Measurements from ENCODE around the gene MPZL3.

DNA sequence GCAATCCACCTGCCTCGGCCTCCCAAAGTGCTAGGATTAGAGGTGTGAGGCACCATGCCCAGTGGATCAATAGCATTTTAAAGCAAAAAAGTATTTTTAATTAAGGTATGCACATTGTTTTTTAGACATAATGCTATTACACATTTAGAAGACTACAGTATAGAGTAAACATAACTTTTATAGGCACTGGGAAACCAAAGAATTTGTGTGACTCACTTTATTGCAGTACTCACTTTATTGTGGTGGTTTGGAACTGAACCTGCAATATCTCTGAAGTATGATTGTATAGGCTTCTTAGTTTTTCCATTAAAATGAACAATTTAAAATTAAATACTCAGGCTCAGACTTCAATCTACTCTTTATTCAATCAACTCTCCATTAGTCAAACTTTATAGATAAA, 34.8 kb upstream of the MPZL3 start:
- TF ChIP-seq, protein P1, sequence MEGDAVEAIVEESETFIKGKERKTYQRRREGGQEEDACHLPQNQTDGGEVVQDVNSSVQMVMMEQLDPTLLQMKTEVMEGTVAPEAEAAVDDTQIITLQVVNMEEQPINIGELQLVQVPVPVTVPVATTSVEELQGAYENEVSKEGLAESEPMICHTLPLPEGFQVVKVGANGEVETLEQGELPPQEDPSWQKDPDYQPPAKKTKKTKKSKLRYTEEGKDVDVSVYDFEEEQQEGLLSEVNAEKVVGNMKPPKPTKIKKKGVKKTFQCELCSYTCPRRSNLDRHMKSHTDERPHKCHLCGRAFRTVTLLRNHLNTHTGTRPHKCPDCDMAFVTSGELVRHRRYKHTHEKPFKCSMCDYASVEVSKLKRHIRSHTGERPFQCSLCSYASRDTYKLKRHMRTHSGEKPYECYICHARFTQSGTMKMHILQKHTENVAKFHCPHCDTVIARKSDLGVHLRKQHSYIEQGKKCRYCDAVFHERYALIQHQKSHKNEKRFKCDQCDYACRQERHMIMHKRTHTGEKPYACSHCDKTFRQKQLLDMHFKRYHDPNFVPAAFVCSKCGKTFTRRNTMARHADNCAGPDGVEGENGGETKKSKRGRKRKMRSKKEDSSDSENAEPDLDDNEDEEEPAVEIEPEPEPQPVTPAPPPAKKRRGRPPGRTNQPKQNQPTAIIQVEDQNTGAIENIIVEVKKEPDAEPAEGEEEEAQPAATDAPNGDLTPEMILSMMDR (IDR thresholded peaks at IDR 0.05) = no peak
- TF ChIP-seq POLR2A (IDR thresholded peaks at IDR 0.05) = no peak

Measured in adrenal gland (tissue), 5 donors.